Measurements from ENCODE around the gene COL4A1.

The COL4A1 gene

GRCh38 chr13:110152351-110152750 is 154.6 kb downstream of the COL4A1 start:
- no peak for DNase-seq

- no peak for DNase-seq
Measured at GRCh38 chr13:110151462-110151861, 155.5 kb downstream of the COL4A1 start.

- DNase-seq = no peak
Measured at GRCh38 chr13:110150384-110151101, 156.4 kb downstream of the COL4A1 start.

GRCh38 chr13:110149036-110149435 is 157.9 kb downstream of the COL4A1 start:
- DNase-seq = no peak

GRCh38 chr13:110140099-110140498 is 166.9 kb downstream of the COL4A1 start:
- no peak for DNase-seq

- DNase-seq = no peak
Measured at GRCh38 chr13:110138700-110139036, 168.3 kb downstream of the COL4A1 start.

- peak; percentile 39 to 64 for DNase-seq
Measured at GRCh38 chr13:110138010-110138699, 168.8 kb downstream of the COL4A1 start.

- no peak for DNase-seq
Measured at GRCh38 chr13:110137680-110138009, 169.3 kb downstream of the COL4A1 start.

GRCh38 chr13:110136660-110137585 is 170.0 kb downstream of the COL4A1 start:
- no peak for DNase-seq

- DNase-seq = no peak
Measured at GRCh38 chr13:110135977-110136597, 170.9 kb downstream of the COL4A1 start.

GRCh38 chr13:110134801-110135200 is 172.2 kb downstream of the COL4A1 start:
- DNase-seq = no peak

GRCh38 chr13:110133425-110134235 is 173.3 kb downstream of the COL4A1 start:
- DNase-seq = no peak

GRCh38 chr13:110132225-110132982 is 174.6 kb downstream of the COL4A1 start:
- no peak for DNase-seq

- no peak for DNase-seq
Measured at GRCh38 chr13:110131424-110131823, 175.5 kb downstream of the COL4A1 start.

- DNase-seq = no peak
Measured at GRCh38 chr13:110130431-110130830, 176.5 kb downstream of the COL4A1 start.

GRCh38 chr13:110129539-110130186 is 177.3 kb downstream of the COL4A1 start:
- DNase-seq = no peak

GRCh38 chr13:110129076-110129475 is 177.9 kb downstream of the COL4A1 start:
- no peak for DNase-seq

- no peak for DNase-seq
Measured at GRCh38 chr13:110128546-110128945, 178.4 kb downstream of the COL4A1 start.

- DNase-seq = no peak
Measured at GRCh38 chr13:110127986-110128511, 178.9 kb downstream of the COL4A1 start.

- no peak for DNase-seq
Measured at GRCh38 chr13:110126391-110126961, 180.5 kb downstream of the COL4A1 start.
